Fibroblast of lung (primary cell): ENCODE measurements around the gene SLIT3.

Experiments used
- CTCF ChIP-seq, 2 donors: IDR thresholded peaks in 1 of 2; conservative IDR thresholded peaks in 1 of 2; 1 replicate in 1 of 2; 2 replicates in 1 of 2; pipeline ENCODE4 v1.5.1; 2011 to 2012; ENCODE audit warnings: low read length in 2 of 2, control low read depth in 1 of 2, inconsistent platforms in 1 of 2, low read depth in 1 of 2, mild to moderate bottlenecking in 1 of 2
- EZH2 ChIP-seq: IDR thresholded peaks from 2 replicates; pipeline ENCODE4 v1.5.1; 2012; ENCODE audit warnings: low read length, control low read depth, mild to moderate bottlenecking; ENCODE audit errors: missing control alignments

GRCh38 chr5:169112016-169112415 lies 188.9 kb downstream of the SLIT3 start:
- TF ChIP-seq EZH2 (no peak), CTCF (conservative IDR thresholded peaks at IDR 0.05 in 1 of 2, IDR thresholded peaks at IDR 0.05 in 1 of 2; ENCODE audit: low read depth in 1 of 2, low read length in 2 of 2) (no peak)
